ENCODE results near the gene EPHA10.
"Not testable (repeated sequence)": the region's sequence is repeated elsewhere in the genome, so short reads cannot be mapped to it uniquely, and the experiment has no call there.

The EPHA10 gene

DNA sequence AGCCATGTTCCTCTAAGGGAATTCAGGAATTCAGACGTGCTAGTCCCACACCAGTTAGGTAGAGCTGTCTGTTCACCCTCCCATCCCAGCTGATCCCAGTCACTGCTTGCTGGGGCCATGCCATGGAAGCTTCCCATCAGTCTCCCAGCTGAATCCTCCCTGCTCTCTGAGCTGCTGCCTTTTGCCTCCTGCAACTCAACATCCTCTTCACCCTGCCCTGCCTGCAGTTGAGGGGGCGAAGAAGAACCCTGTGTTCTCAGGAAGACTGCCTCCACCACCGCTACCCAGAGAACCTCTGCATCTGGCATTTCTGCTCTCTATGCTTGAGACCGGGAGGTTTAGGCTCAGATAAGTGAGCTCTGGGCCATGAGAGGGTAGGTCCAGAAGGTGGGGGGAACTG lies 56.4 kb downstream of the EPHA10 start:
- DNase-seq = no peak

DNA sequence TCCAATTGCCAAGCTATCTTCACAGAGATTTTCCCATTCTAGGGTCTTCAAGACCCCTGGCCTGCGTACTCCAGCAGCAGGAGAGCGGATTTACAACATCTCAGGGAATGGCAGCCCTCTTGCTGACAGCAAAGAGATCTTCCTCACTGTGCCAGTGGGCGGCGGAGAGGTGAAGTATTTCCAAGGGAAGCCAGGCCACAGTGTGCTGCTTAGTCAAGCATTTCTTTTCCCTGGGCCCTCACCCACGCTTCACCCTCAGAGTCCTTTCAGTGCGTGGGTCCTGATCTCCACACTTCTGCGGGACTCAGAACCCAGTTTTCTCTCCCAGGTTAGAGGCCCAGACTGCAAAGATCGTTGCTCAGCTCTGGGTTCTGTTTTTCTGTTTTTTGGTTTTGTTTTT lies 59.5 kb downstream of the EPHA10 start:
- DNase-seq = no peak

DNA sequence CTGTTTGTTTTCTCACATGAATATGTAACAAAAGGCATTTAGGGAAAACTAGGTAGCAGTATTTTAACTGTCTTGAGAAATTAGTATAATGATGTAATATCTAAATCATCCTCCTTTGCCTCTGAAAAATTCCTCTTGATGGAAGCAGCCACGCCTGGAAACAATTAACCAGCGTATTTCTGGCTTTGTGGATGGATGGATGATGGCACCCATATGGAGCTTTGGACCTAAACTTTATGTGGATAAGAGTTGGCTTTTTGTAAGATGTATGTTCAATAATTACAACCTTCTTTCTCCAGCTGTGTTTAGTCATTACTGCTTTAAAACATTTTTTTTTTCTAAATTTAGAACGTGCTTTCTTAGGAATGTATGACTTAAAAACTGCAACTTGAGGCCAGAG lies 60.0 kb downstream of the EPHA10 start:
- DNase-seq = no peak

DNA sequence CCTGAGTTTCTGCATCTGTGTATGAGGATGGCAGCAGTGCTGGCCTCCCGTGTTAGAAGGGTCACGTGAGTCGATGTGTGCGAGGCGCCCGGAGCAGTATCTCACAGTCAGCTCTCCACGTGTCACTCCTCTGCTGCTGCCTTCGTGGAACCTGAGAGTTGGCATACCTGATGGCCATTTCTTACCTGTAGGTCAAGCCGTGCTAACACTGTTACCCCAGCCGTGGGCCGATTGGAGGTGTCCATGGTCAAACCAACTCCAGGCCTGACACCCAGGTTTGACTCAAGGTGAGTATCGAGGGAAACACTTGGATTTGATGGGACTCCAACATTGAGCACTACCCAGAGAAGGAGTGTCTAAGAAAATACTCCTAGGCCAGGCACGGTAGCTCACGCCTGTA lies 61.9 kb downstream of the EPHA10 start:
- DNase-seq = no peak

DNA sequence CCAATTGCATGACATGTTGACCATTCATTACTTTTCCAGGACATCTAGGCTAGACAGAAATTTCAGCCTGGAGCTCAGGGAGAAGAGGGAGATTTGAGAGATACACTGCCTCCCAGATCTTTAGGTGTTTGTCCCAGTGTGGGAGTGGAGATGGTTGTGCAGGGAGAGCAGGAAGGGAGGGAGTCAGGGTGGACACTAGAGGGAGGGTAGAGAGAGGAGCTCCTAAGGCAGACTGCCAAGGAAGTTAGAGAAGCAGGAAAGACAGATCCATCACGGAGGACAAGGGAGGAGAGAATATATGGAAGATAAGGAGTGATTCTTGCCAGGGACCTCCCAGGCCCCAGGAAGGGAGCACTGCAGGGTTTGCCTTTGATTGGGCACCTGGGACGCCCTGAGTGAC lies 63.9 kb downstream of the EPHA10 start:
- no peak for DNase-seq

DNA sequence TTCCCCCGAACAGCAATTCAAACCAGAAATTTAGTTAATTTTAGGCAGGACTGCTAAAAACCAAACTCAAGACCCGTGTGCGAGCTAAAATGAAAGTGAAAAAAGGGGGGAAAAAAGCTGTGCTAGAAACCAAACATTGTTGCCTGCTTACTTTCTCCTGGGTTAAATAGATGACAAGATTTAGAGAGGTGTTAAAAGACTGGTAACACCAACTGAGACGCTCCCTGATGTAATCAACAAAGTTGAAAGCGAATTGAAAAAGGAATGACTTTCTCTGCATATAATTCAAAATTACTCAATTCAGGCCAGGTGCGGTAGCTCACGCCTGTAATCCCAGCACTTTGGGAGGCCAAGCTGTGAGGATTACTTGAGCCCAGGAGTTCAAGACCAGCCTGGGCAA lies 65.8 kb downstream of the EPHA10 start:
- DNase-seq = no peak

DNA sequence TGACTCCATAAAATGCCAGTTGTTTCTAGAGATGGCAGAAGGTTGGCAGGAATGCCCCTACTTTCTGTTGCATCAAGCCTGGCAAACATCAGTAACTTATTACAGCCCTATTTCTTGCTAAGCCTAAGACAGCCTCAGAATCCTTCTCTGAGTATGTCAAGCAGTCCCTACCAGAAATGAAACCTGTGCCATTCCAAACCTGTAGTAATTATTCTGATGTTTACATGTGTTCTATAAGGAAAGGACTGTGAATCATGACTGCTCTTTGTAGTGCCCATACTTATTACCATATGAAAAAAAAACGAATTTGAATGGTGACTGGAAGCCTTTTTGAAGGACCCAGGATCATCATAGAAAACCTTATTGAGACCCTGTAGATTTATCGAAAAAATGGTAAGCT lies 67.2 kb downstream of the EPHA10 start:
- DNase-seq = no peak

DNA sequence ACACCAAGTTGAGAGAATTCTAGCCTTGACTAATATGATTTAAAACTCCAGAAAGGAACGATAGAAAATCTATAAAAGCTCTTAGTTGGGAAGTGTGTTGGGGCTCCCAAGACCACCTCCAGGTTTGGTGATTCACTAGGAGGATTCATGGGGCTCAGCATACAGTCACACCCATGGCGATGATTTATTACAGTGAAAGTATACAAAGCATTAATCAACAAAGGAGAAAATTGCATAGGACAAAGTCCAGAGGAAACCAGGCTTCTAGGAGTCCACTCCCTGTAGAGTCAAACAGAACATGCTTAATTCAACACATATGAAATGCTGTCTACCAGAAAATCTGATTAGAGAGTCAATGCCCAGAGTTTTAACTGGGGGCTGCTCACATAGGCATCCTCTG lies 67.8 kb downstream of the EPHA10 start:
- no peak for DNase-seq

DNA sequence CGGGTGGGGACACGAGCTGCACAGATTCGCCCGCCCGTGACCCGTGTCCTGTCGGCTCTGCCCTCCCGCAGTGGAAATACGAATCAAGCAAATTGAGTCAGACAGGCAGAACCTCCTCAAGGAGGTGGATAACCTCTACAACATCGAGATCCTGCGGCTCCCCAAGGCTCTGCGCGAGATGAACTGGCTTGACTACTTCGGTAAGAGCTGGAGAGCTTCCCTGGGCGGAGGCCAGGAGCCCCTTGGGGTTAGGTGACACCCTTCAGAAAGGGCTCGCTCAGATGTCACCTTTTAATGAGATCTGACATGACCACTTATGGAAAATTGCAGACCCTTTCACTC lies 72.1 kb downstream of the EPHA10 start:
- DNase-seq = no peak

DNA sequence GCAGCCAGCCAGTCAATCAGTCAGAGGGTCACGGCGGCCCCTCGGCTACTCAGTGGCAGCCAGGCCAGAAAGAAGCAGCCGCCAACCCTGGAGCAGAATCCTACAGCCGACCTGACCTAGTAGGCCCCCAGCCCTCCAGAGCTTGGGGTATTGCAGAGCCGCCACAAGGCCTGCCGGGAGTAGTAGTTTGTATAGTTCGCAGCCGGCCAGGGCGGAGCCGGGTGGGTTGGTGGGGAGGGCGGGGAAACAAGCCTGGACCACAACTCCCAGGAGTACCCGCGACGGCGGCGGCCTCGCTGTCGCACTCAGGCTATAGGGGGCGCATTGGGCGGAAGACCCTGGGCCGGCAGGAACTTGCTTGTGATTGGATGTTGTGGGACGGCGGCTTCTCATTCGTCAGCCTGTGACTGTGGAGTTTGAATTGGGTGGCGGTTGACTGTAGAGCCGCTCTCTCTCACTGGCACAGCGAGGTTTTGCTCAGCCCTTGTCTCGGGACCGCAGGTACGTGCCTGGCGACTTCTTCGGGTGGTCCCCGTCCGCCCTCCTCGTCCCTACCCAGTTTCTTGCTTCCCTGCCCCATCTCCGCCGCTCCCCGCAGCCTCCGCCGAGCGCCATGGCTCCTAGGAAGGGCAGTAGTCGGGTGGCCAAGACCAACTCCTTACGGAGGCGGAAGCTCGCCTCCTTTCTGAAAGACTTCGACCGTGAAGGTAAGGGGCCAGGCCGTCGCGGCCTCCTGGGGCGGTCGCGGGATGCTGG lies 72.7 kb downstream of the EPHA10 start, which contains the start of gene CDCA8:
CDCA8 (plus strand) TSS at position 439 of the 756 bp plus-strand sequence; CDS start at position 614, 175 bp downstream.
- peak; percentile 98 for DNase-seq

DNA sequence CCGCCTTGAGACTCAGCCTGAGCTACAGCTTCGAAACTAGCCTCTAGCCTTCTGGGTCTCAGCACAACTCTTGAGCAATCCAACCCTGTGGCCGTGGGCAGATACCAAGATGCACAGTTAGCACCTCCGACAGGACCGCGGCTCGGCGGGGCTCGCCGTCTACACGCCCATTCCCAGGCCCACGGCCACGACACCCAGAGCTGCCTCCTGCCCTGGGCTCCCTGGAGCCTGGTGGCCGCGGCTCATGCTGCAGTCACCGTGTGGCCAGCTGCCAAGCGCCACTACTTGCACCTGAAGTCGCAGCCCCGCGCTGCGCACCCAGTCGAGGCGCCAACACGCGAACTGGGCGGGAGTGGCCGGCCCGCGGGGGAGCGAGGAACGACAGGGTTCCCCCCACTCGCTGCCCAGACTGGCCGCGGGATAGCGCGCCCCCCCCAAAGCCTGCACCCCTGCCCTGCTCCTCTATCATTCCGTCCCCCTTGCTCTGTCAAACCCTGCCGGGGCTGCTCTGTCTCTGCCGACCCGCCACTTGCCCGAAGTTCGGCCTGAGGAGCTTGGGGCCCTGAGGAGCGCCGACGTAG lies 73.3 kb downstream of the EPHA10 start:
- peak; percentile 18 for DNase-seq

DNA sequence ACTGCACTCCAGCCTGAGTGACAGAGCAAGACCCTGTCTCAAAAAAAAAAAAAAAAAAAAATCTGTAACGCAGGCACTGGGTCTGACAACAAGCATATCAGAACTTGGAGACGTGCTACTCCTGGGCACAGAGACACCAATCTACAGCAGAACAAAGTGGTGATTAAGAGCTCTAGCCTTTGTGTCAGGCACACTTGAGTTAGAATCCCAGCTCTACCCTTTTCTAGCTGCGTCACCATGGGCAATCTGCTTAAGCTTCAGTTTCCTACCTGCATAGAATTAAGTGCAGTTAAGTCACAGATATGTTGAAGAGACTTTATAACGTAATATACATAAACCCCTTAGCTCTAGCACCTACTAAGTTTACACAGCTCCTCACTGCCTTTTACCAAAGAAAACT lies 76.0 kb downstream of the EPHA10 start:
- no peak for DNase-seq

DNA sequence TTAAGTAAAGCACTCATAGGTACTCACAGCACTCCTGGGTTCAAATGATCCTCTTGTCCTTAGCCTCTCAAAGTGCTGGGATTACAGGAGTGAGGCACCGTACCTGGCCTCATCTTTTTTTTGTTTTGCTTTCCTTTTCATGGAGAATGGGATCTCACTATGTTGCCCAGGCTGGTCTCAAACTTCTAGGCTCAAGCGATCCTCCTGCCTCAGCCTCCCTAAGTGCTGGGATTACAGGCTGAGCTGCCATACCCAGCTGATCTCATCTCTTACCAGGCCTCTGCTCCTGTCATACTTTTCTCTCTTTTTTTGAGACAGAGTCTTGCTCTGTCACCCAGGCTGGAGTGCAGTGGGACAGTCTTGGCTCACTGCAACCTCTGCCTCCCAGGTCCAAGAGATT lies 77.2 kb downstream of the EPHA10 start:
- DNase-seq = not testable (repeated sequence)

DNA sequence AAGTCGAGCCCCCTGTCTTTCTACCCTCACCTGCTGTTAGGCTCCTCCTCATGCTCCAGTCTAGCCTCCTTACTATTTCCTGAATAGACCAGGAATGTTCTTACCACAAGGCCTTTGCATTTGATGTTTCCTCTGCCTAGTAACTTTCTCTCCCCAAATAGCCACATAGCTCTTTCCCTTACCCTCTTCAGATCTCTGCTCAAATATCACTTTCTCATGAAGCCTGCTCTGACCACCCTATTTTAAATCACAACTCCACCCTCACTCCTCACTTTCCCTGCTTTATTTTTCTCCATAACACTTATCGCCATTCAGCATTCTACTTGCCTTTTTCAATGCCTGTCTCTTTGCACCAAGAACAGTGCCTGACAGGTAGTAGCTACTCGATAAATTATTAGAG lies 79.2 kb downstream of the EPHA10 start:
- no peak for DNase-seq

DNA sequence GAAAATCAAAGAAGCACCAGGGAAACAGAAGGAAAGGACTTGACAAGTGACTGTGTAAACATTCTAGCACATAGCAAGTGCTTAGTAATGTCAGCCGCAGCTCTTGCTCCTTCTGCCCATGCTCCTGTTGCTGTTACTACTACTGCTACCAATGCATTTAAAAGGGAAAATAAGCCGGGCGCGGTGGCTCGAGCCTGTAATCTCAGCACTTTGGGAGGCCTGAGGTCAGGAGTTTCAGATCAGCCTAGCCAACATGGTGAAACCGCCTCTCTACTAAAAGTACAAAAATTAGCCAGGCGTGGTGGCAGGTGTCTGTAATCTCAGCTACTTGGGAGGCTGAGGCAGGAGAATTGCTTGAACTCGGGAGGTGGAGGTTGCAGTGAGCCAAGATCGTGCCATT lies 80.7 kb downstream of the EPHA10 start:
- not testable (repeated sequence) for DNase-seq

DNA sequence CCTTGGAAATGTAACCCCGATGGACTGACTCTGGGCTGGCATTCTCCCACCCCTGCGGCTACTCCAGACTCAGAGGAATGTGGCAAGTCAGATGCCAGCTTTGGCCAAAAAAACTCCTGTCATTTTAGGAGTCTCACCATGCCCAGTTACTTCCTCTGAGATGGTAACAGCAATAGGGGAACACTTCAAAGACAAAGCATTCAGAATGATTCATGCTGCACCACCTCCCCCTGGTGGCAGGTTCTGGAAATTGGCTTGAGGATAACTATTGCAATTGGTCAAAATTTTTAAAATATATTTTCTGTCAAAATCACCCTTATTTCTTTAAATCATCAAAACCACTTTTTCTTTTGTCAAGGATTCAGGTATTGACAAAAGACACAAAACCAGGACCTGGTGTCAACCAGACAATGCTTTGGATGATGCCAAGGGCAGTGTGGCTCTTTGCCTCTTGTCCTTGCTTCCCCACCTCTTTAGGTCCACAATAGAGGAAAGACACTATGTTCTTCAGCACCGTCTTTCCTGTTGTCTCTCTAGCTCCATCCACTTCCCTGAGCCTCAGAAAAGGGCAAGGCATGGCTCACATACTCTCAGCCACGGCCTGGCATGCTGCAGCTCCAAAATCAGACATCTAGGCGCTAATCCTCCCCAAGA lies 82.5 kb downstream of the EPHA10 start:
- peak; percentile 30 for DNase-seq

DNA sequence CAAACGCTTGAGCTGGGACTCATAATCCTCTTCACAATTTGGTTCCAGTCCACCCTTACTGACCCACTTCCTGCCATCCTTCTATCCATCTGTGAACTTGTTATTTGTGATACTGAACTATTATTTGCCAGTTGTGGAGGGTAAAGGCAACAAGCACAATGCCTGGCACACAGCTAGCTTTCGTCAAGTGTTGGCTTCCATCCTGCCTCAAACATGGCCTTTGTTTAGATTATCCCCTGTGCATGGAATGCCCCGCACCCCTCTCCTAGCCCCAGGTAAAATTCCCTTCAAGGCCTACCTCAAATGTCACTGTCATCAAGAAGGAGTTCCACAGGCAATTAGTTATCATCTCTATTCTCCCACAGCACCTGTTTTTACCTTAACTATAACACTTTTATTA lies 84.0 kb downstream of the EPHA10 start:
- DNase-seq = no peak

DNA sequence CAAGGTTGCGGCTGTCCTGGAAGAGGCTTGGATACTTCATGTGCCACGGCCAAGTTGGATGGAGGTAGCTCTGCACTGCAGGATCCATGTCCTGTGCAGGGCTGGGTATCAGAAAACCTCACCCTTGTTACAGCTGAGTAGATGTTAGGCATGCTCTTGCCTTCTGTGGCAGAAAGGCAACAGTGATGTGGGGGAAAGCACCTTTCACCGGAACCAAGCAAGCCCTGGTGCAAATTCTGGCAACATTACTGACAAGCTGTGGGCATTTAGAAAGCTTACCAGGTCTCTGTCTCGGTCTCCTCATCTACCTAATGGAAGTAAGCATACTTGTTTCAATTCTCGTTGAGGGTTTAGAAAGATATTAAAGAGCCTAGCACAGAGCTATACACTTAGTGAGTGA lies 87.1 kb downstream of the EPHA10 start:
- DNase-seq = no peak

DNA sequence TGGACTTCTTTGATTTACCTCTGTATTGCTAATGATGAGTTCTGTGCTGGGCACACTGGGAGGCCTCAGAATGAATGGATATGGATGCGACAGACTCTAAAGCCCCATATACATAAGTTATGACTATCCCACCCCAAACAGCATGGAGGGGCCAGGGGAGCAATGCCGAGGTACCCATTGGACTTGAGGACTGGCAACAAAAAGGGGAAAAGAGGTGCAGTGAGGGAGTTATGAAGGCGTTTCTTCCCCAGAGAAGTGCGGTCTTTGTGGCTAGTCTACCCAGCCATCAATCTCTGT lies 87.8 kb downstream of the EPHA10 start:
- DNase-seq = no peak

DNA sequence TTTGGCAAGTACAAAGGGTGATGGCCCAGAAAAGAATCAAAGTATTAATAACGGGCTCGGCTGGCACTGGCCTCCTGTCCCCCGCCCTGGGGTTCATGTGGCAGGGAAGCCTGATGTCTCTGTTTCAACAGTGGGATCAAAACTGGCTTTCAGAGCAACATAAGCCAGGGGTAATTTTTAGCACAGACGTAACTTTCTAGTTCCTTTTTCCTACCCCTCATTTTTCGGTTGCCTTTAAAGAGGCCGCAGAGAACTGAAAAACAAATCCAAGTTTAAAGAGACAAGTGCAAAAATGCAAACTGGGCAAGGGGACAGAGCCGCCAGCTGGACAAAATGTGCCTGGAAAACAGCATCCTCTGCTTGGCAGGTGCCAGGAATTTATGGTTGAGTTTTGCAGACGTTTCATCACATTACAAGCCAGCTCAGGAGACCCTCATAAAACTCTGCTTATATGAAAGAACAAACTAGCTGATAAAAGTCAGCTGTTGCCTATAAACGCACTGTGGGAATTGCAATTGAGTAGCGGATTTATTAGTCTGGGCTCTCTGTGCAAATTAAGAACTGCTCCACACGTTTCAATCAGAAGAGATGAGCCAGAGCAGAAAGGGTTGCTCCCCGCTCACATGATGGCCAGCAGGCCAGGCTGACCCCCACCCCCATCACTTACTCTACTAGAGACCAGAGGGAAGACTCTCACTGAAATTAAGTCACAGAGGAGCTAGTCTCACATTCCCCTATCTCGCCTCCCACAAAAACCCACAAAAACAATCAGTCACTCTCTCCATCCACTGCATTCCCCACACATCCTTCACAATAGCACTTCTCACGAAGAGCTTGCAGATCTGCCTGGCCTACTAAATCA lies 88.4 kb downstream of the EPHA10 start:
- no peak for DNase-seq

DNA sequence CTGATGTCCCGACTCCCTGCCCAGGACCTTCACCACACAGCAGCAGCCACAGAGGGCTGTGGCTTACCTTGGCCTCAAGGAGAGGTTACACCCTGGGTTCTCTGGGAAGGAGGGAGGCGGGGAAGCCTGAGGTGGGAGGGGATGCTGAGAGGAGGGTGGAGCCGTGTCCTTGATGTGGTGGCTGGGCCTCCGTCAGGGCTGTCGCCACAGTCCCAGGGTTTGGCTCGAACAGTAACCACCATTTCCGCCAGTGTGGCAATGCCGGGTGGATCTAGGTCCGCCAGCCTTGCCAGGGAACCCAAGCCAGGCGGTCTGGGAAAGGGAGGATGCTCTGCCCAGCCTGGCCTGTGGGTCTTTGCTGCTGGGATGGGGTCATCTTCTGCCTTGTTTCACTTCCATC lies 91.0 kb downstream of the EPHA10 start:
- DNase-seq = no peak

DNA sequence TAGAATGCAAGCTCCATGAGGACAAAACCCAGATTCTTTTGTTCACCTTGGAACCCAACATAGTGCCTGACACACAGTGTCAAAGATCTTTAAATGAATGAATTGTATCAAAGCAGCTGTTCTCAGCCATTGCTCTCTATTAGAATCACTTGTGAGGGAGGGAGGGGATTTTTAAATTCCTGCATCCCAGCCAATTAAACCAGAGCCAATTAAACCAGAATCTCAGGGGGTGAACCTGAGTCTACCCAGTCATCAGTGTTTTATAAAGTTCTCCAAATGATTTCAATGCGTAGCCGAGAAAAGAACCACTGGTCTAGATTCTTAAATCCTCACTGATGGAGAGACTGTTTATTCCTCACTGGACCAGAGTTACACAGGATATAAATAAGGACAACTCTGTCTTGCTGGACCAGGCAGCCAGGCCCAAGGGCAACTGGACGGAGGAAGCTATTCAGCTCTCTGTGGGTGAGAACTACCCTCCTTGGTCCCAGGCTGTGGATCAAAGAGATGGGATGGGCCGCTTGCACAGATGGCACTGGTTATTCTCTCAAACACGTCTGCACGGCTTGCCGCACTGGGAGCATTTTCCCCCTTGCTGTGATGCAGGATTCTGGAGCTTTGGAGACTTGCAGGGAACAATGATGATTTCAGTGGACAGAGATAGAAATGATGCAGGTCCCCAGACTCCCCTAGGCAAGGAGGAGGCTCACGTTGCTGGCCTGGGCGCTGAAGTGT lies 92.6 kb downstream of the EPHA10 start:
- peak; percentile 8 for DNase-seq

DNA sequence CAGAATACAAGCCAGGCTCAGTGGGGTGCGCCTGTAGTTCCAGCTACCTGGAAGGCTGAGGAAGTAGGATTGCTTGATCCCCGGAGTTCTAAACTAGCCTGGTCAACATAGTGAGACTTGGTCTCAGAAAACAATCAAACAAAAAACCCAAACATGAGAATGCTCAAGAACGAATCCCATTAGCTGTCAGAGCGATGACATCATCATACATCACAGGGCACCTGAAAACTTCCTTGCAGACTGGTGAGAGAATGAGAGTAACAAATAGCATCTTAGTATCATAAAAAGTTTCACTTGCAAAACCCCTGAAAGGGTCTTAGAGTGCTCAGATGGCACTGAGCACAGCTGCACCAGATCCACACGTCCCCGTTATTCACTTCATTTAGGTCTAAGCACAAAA lies 93.7 kb downstream of the EPHA10 start:
- no peak for DNase-seq
